NCI-H1417 (cell line): ENCODE results near the gene ANKRD50.

ENCODE experiments used
- DNase-seq, 3 experiments: peaks; one replicate each; lab custom pipeline; 2025; lab: John Stamatoyannopoulos, UW

Gene ANKRD50

DNA sequence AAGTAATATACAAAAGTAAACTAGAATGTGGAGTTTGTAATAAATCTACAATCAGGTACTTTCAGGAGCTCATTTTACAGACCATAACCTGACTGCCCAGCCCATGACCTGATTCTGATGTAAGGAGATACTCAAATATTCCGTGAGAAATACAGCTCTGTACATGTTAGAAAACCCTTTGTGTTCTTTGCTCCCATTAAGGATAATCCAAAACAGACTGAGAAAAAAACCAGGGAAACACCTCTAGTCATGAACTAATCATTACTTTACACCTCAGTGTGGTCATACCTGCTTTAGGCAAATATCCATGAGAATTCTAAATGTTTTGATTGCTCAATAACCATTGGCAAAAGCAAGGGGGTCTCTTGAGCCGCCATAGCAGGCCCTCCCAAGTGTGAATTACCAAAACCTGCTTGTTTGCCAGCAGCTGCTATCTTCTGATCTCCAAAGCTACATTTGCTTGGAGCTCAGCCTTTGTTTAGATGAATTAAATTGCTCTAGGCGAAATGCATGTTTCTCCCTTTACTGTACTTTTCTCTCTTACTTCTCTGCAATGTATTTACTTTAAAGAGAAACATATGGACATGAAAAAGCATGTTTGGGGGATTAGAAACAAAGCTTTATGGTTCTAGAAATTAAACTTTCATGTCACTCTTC is 79.1 kb downstream of the ANKRD50 start:
- no peak for DNase-seq

DNA sequence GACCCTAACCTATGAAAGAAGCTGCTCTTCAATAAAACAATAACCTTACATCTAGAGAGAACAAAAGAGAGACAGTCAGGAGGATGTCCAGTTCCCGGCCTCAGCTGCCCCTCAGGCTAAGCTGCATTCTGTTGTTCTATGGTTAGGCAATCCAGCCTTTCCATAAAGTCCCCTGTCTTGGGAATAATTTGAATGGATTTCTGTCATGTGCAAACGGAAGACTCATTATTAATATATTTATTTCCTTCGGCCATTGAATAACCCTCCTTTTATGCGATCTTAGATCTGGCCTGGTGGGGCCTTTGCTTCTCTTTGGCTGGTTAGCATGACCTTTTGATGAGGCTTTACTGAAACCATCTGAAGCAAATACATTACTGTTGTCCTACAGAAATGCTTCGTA is 80.1 kb downstream of the ANKRD50 start:
- no peak for DNase-seq

DNA sequence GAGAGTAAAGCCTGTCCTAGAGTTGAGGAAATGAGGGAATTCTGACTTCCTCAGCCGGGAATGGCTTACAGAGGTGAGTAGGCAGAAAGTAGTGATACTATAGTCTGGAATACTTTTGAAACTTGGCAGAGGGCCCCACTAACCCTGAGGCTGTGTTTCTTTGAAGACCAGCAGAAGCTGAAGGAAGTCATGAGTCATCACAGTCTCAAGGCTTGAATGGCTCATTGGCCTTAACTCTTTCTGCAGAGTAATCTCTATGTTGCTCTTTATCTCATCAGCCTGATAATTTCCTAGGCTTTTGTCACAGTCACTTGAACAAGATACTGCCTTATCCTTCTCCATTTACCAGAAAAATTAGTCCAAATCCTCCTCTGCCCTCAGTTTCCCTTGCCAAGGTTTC is 80.8 kb downstream of the ANKRD50 start:
- DNase-seq, result no peak

DNA sequence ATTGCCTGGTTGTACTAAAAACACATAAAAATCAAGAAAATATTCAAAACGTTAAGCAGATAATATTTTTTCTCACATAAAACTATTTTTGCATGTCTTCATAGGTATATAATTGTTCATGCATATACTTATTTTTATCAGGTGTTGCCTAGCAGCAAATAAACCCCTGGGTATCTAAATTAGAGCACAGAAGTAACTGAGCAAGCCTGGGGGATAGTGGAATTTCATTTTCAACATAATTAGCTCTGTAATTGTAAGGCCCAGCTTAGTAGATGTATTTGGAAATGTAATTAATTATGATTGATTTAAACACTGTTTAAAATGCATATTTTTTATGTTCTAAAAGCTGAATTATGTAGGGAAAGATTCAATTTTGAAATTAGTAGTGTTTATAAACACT is 82.9 kb downstream of the ANKRD50 start:
- no peak for DNase-seq
